ENCODE data around the gene ANO5.

Gene ANO5, protein sequence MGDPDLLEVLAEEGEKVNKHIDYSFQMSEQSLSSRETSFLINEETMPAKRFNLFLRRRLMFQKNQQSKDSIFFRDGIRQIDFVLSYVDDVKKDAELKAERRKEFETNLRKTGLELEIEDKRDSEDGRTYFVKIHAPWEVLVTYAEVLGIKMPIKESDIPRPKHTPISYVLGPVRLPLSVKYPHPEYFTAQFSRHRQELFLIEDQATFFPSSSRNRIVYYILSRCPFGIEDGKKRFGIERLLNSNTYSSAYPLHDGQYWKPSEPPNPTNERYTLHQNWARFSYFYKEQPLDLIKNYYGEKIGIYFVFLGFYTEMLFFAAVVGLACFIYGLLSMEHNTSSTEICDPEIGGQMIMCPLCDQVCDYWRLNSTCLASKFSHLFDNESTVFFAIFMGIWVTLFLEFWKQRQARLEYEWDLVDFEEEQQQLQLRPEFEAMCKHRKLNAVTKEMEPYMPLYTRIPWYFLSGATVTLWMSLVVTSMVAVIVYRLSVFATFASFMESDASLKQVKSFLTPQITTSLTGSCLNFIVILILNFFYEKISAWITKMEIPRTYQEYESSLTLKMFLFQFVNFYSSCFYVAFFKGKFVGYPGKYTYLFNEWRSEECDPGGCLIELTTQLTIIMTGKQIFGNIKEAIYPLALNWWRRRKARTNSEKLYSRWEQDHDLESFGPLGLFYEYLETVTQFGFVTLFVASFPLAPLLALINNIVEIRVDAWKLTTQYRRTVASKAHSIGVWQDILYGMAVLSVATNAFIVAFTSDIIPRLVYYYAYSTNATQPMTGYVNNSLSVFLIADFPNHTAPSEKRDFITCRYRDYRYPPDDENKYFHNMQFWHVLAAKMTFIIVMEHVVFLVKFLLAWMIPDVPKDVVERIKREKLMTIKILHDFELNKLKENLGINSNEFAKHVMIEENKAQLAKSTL

GRCh38 chr11:22192642-22193347 lies at the start of gene ANO5:
ANO5 (plus strand) TSS chr11:22193085; CDS start chr11:22193493, 408 bp downstream.
- DNase-seq: peak; percentile 31 to 33

GRCh38 chr11:22151649-22152197 lies 41.2 kb upstream of the ANO5 start:
- DNase-seq: no peak

DNA sequence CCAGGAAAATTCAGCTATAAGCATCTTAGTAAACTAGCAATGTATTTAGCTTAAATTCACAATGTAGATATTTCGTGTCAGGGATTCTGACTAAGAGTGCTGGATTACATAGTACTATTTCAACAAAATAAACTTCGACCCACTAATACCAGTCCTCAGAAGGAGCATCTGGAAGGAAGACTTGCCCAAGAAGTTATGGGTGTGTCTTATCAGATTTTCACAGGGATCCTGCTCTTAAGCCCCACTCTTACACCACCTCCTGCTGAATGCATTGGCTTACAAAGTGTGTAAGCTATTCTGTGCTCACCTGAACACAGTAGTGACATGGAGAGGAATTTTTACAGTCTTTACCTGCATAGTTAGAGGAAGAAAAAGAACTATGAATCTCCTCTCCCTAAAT lies 35.4 kb upstream of the ANO5 start:
- DNase-seq: no peak

- DNase-seq: no peak
These were observed 31.4 kb upstream of the ANO5 start for GRCh38 chr11:22161489-22161888.

- no peak for DNase-seq
These were observed 30.1 kb upstream of the ANO5 start for GRCh38 chr11:22162756-22163155.

DNA sequence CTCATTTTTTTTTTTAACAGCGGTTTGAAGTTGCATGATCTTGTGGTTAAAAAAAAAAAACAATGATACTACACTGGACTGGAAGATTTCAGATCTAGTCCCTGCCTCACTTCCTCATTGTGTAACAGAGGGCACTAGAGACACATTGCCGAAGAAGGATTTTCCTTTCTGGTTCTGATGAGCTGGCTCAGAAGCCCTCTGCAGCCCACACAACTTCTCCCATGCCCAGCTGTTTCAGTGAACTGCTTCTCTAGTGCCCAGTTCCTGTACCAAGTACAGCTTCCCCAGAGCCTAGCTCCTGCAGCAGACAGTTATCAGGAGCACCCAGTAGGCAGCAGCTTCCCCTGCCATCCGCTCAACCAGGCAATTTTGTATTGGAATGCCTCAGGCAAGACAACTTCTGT lies 29.5 kb upstream of the ANO5 start:
- no peak for DNase-seq

- DNase-seq: no peak
These were observed 27.8 kb upstream of the ANO5 start for GRCh38 chr11:22165087-22165486.

DNA sequence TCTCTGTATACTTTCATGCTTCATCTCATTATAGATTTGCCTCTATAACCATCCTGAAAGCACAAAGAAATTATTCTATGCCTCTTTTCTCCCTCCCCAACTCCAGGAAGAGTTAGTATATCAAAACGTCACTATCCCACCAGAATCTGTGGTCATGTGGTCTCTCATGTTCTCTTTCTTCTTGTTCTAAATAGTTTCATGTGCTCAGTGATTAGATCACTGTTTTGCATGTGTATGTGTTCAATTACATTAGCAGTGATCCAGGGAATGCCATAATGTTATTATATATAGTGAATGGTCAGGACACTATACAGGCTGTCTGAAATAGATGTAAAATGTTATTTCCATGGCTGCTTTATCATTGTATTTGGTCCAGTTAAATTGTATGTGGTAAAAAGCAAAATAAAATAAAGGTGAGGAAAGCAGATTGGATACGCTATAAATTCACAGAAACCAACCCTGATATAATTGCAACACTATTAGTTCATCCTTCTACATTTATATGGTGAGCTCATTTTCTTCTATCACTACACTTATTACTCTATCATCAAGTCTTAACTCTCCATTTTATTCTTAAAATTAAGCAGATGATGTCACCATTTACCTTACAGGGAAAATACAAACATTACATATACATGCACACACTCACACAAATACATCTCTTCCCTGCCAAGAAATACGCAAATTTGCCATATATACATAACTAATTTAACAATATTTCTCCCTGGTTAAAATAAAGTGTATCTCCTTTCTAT lies 26.9 kb upstream of the ANO5 start:
- DNase-seq: no peak

GRCh38 chr11:22169833-22170232 lies 23.1 kb upstream of the ANO5 start:
- DNase-seq: peak in 1 of 2 donors; percentile 43

DNA sequence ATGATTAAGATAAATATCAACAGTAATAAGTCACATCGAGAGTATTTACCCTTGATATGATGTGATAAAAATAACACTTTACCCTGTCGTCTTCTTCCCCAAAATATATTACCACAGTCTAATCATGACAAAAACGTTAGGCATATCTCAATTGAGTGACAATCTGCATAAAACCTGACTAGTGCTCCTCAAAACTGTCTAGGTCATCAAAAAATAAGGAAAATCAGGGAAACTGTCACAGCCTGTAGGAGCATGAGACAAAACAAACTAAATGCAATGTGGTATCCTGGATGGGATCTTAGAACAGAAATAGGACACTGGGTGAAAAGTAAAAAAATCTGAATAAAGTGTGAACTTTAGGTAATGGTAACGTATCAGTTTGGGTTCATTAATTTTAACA lies 19.4 kb upstream of the ANO5 start:
- no peak for DNase-seq

DNA sequence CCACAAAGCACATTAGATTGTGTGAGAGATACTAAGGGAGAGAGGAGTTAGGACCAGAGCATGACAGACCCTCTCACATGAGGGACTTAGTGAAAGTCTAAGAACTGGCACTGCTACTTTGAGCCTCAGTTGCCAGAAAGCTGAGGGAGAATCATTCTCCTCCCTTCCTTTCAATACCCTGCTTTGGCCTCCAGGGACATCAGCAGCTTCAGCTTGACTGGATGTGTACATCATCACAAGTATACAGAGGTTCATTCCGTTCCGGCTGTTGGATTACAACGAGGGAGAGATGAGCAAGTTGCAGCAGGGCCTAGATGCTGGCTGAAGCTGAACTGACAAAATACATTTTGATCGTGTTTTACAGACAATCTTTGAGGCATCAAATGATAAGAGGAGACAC lies 15.7 kb upstream of the ANO5 start:
- no peak for DNase-seq

GRCh38 chr11:22179626-22180025 lies 13.3 kb upstream of the ANO5 start:
- DNase-seq: no peak

GRCh38 chr11:22180131-22180530 lies 12.8 kb upstream of the ANO5 start:
- DNase-seq: no peak

- DNase-seq: no peak
These were observed 3.2 kb upstream of the ANO5 start for GRCh38 chr11:22189660-22190059.

DNA sequence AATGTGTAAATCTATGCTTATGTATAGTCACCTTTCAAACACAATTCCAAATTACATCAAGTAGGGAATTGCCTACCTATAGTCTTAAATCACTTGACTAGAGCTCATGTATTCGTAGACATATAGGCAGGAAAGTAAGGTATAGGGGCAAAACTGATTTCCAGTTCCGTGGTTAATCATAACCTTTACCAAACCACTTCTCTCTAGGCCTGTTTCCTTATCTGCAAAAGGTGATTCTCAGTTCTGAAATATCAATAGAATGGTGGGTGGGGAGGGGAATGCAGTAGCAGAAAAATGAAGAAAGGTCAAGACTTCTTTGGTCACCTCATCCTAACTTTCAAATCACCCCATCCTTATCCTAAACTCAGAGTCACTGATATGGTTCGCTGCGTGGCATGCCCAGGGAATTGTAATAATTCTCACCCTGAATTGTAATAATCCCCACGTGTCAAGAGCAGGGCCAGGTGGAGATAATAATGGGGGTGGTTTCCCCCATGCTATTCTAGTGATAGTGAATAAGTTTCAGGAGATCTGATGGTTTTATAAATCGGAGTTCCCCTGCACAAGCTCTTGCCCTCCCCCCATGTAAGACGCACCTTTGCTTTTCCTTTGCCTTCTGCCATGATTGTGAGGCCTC lies 1.9 kb upstream of the ANO5 start:
- DNase-seq: no peak

DNA sequence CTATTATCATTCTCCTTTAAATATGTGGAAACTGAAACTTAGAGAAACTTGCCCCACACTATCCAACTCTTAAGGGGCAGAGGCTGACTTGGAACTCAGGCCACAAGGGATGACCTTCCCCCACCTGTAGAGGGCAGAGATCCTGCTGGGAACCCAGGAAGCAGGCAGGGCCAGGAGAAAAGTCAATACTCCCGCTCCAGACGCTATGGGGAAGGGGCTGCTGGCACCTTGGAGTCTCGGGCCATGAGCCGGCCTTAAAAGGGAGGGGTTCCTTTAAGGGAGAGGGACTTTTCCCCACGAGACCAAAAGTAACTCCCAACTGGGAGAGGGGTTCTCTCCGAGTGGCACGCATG lies 620 bp upstream of the ANO5 start:
- no peak for DNase-seq

GRCh38 chr11:22193348-22194051 lies 615 bp downstream of the ANO5 start:
- DNase-seq: peak in 1 of 2 donors; percentile 29

DNA sequence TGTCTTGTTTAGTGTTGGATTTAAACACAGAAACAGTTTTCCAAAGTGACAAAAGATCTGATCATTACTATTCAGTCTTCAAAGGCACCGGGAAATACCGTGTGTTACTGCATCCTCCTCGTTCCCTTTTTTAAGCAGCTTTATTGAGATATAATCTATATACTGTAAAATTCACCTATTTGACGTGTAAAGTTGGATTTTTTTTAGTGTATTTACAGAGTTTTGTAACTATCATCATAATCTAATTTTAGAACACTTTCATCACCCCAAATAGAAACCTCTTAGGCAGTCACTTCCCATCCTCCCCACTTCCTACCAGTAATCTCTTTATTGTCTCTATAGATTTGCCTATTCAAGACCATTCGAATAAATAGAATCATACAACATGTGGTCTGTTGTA lies 1.4 kb downstream of the ANO5 start:
- DNase-seq: no peak

DNA sequence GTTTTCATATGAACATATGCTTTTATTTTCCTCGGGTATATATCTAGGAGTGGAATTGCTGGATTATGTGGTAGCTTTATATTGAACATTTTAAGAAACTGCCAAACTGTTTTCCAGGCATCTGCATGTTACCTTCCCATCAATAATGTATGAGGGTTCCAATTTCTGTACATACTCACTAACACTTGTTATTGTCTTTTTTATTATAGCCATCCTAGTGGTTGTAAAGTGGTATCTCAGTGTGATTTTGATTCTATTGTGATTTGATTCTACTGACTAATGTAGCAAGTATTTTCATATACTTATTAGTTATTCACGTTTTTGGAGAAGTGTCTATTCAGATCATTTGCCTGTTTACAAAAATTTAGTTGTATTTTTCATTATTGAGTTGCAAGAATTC lies 2.0 kb downstream of the ANO5 start:
- no peak for DNase-seq

GRCh38 chr11:22197139-22198005 lies 4.5 kb downstream of the ANO5 start:
- no peak for DNase-seq
